GM13976 (cell line): ENCODE data around the gene FAM76A.
"Not testable (repeated sequence)": the region's sequence is repeated elsewhere in the genome, so short reads cannot be mapped to it uniquely, and the experiment has no call there.

Experiments used
- DNase-seq: peaks from one replicate; pipeline ENCODE4 v3.0.0; 2012; ENCODE audit warnings: low spot score
- in situ Hi-C: fragments of 300-500 bp; cut with MboI; formaldehyde crosslinking; loops from one replicate; pipeline ENCODE4 v1.12.0; 2022; ENCODE audit warnings: low sequenced_read_pairs, mixed read lengths, inconsistent platforms; ENCODE audit not compliant: unreplicated experiment
- TF ChIP-seq, protein P1 (sequence below): IDR thresholded peaks from 2 replicates; pipeline ENCODE4 v1.5.1; 2012; ENCODE audit warnings: borderline replicate concordance, mild to moderate bottlenecking; ENCODE audit not compliant: insufficient read depth; ENCODE audit errors: extremely low read depth, missing control alignments, control extremely low read depth

Gene FAM76A

DNA sequence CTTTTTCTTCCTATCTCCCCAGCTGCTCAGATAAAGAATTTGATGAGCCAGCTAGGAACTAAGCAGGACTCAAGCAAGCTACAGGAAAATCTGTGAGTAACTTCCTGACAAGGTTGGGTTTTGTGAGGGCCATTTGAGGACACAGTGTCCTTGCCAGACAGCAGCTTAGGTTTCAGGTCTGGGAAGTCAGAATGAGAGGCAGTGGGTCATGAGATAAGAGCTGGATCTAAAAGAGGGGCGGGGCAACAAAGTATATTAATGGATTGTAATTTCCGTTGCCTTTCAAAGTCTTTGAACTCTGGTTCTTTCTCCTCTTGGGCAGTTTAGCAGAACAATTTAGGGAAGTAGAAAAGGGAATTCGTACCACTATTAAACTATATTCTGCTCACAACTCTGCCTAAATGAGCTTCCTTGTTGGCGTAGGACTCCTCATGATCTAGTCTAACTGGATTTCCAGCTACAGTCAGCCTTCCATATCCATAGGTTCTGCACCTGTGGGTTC, 63.8 kb downstream of the FAM76A start:
- TF ChIP-seq, protein P1, sequence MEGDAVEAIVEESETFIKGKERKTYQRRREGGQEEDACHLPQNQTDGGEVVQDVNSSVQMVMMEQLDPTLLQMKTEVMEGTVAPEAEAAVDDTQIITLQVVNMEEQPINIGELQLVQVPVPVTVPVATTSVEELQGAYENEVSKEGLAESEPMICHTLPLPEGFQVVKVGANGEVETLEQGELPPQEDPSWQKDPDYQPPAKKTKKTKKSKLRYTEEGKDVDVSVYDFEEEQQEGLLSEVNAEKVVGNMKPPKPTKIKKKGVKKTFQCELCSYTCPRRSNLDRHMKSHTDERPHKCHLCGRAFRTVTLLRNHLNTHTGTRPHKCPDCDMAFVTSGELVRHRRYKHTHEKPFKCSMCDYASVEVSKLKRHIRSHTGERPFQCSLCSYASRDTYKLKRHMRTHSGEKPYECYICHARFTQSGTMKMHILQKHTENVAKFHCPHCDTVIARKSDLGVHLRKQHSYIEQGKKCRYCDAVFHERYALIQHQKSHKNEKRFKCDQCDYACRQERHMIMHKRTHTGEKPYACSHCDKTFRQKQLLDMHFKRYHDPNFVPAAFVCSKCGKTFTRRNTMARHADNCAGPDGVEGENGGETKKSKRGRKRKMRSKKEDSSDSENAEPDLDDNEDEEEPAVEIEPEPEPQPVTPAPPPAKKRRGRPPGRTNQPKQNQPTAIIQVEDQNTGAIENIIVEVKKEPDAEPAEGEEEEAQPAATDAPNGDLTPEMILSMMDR: no peak
- DNase-seq: no peak
- in situ Hi-C loops: no loop called here

DNA sequence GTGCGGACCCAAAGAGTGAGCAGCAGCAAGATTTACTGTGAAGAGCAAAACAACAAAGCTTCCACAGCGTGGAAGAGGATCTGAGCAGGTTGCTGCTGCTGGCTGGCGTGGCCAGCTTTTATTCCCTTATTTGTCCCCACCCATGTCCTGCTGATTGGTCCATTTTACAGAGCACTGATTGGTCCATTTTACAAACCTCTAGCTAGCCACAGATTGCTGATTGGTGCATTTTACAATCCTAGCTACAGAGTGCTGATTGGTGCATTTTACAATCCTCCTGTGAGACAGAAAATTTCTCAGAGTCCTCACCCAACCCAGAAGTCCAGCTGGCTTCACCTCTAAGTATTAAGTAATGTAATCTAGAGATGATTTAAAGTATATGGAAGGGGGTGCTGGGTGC, 64.5 kb downstream of the FAM76A start:
- in situ Hi-C loops, DNase-seq: not testable (repeated sequence)

DNA sequence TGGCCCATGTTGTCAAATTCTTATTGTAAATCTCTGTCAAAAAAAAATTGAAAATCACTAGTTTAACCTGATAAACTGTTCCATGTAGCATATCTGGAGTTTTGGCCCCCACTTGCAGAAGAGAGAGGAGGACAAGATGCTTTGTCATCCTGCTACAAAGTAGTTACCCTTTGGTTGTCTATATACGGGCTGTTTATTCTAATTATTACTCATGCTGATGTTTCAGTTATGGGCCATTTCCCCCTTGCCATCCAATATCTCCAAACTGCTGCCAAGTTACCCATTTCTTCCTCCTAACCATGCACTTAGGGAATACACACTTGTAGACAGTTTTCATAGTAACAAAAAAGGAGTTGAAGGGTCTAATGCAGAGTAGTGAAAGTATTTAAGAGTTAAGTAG, 69.8 kb downstream of the FAM76A start:
- TF ChIP-seq, protein P1: no peak
- in situ Hi-C loops: no loop called here
- no peak for DNase-seq

DNA sequence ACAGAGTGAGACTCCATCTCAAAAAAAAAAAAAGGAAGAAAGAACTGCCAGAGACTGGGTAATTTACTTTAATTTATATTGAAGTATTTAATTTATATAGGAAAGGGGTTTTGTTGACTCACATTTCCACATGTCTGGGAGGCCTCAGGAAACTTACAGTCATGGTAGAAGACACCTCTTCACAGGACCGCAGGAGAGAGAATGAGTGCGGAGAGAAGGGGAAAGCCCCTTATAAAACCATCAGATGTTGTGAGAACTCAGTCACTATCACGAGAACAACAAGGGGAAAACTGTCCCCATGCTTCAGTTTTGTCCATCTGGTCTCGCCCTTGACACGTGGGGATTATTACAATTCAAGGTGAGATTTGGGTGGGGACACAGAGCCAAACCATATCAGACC, 79.0 kb downstream of the FAM76A start:
- DNase-seq: no peak
- TF ChIP-seq, protein P1: no peak
- in situ Hi-C loops: no loop called here

DNA sequence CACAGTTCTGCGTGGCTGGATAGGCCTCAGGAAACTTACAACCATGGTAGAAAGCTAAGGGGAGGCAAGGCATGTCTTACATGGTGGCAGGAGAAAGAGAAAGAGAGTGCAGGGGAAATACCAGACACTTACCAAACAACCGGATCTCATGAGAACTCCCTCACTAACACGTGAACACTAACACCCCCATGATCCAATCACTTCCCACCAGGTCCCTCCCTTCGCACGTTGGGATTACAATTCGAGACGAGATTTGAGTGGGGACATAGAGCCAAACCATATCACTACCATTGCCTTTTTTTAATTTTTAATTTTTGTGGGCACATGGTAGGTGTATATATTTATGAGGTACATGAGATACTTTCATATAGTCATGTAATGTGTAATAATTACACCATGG, 81.0 kb downstream of the FAM76A start:
- in situ Hi-C loops: no loop called here
- TF ChIP-seq, protein P1: no peak
- no peak for DNase-seq

DNA sequence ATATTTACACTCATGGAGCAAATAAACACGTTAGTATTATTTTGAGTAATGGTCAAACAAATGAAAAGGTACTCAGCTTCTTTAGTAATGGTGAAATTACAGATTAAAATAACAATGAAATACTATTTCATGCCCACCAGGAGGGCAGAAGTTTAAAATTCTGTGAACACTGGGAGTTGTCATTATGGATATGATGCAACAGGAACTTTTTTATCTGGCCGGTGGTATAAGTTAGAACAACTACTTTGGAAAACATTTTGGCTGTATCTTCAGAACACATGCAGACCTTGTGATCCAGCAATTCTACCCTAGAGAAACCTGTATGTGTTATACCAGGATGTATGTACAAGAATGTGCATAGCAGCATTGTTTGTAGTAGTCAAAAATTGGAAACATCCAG, 81.6 kb downstream of the FAM76A start:
- in situ Hi-C loops: no loop called here
- DNase-seq: no peak
- TF ChIP-seq, protein P1: no peak

DNA sequence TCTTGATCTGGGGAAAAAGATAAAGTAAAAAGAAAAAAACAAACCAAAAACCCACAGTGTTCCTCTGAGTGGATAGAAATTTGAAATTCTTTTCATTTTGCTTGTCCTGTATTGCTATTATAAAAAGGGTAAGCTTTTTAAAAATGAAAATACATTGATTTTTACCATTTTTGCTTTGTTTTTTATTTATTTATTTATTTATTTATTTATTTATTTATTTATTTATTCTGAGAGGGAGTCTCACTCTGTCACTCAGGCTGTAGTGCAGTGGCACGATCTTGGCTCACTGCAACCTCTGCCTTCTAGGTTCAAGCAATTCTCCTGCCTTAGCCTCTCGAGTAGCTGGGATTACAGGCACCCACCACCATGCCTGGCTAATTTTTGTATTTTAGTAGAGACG, 82.4 kb downstream of the FAM76A start:
- DNase-seq, in situ Hi-C loops: not testable (repeated sequence)

DNA sequence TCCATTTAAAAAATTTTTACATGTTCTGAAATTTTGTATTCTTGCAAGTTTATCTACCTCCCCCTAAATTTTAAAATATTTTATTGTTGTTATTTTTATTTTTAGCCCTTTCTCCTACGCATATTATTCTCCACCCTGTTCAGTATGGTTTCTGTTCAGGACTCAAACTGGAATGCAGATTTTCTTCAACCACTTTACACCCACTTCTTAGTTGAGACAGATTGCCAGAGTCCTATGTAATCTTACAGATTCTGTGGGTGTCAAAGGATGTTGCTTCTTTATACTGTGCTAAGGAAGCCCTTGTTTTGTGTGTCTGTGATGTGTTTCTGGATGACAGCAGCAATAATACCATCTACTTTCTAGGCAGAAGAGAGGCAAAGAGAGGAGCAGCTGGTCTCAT, 84.1 kb downstream of the FAM76A start:
- in situ Hi-C loops: no loop called here
- TF ChIP-seq, protein P1: no peak
- no peak for DNase-seq
